Hepatocyte (in vitro differentiated cells): ENCODE results near the gene PERM1. TPM values are rescaled to one million over a fixed set of nuclear protein-coding genes. Genes with fewer than 3 reads are reported as not detected.

ENCODE experiments used
- DNase-seq: peaks from one replicate; pipeline ENCODE4 v3.0.0-alpha.2; 2016; ENCODE audit warnings: low spot score
- H2AFZ ChIP-seq: fragments of 200-600 bp; sonication (generic); 2 replicates; pipeline ENCODE4 v1.6.0; 2016; ENCODE audit warnings: antibody characterized with exemption, mild to moderate bottlenecking
- H3K27ac ChIP-seq: fragments of 200-600 bp; sonication (generic); 2 replicates; pipeline ENCODE4 v1.5.1; 2016; ENCODE audit warnings: mild to moderate bottlenecking
- H3K27me3 ChIP-seq: fragments of 200-600 bp; sonication (generic); 2 replicates; pipeline ENCODE4 v1.6.1; 2016
- H3K36me3 ChIP-seq: fragments of 200-600 bp; sonication (generic); replicated peaks from 2 replicates; pipeline ENCODE4 v1.5.1; 2016; ENCODE audit warnings: low read depth; ENCODE audit not compliant: insufficient read depth
- H3K4me1 ChIP-seq: fragments of 200-600 bp; sonication (generic); 2 replicates; pipeline ENCODE4 v1.5.1; 2016; ENCODE audit warnings: mild to moderate bottlenecking, moderate library complexity; ENCODE audit not compliant: insufficient read depth
- H3K4me2 ChIP-seq: fragments of 200-600 bp; sonication (generic); 2 replicates; pipeline ENCODE4 v1.6.0; 2016
- H3K4me3 ChIP-seq: fragments of 200-600 bp; sonication (generic); 2 replicates; pipeline ENCODE4 v1.5.1; 2016; ENCODE audit warnings: mild to moderate bottlenecking
- H3K79me2 ChIP-seq: fragments of 200-600 bp; sonication (generic); 2 replicates; pipeline ENCODE4 v1.6.0; 2017; ENCODE audit warnings: mild to moderate bottlenecking
- H3K9me2 ChIP-seq: fragments of 200-600 bp; sonication (generic); replicated peaks from 2 replicates; pipeline ENCODE4 v1.6.0; 2017; ENCODE audit warnings: mild to moderate bottlenecking; ENCODE audit not compliant: insufficient read depth
- H3K9me3 ChIP-seq: fragments of 200-600 bp; sonication (generic); 2 replicates; pipeline ENCODE4 v1.5.1; 2016; ENCODE audit warnings: low read depth, mild to moderate bottlenecking
- H4K20me1 ChIP-seq: fragments of 200-600 bp; sonication (generic); 2 replicates; pipeline ENCODE4 v1.6.0; 2016; ENCODE audit warnings: mild to moderate bottlenecking; ENCODE audit not compliant: insufficient read depth, poor library complexity, severe bottlenecking
- CTCF ChIP-seq: fragments of 200-600 bp; sonication (generic); IDR thresholded peaks from 2 replicates; pipeline ENCODE4 v1.5.1; 2016; ENCODE audit warnings: antibody characterized with exemption, mild to moderate bottlenecking; ENCODE audit not compliant: poor library complexity
- EZH2 ChIP-seq: fragments of 200-600 bp; sonication (generic); IDR thresholded peaks from 2 replicates; pipeline ENCODE4 v1.6.1; 2016; ENCODE audit warnings: antibody characterized with exemption, mild to moderate bottlenecking, borderline replicate concordance
- EZH2phosphoT487 ChIP-seq: fragments of 200-600 bp; sonication (generic); IDR thresholded peaks from one replicate; pipeline ENCODE4 v1.6.1; 2018; ENCODE audit warnings: antibody characterized with exemption, mild to moderate bottlenecking, low read depth, moderate library complexity; ENCODE audit not compliant: unreplicated experiment, severe bottlenecking
- WGBS: methylation state at CpG from one replicate; pipeline ENCODE4 v1.1.6; 2016; ENCODE audit warnings: low lambda C conversion rate; ENCODE audit errors: missing lambda C conversion rate; 5-methylcytosine and 5-hydroxymethylcytosine counted together
- polyA plus RNA-seq: library from polyadenylated mRNA; unstranded; fragments of >200 nt; fragmentation: Nextera tagmentation; extraction: Ambion mirVana; gene quantifications from 2 replicates; pipeline ENCODE4 v1.2.1, GENCODE V29; 2016
- total RNA-seq: library from RNA; depleted of rRNA; stranded (reverse); fragments of >200 nt; gene quantifications from 2 replicates; pipeline ENCODE4 v1.2.3, GENCODE V29; 2014

The PERM1 gene
- total and polyA plus RNA-seq, 2 experiments from 2014 or later = 1.3 TPM; not detected in 1

GRCh38 chr1:964691-965525, 17.0 kb downstream of the PERM1 start:
- WGBS = 96% methylated on average over 24 of the region's 51 CpGs
- H3K27ac ChIP-seq = no peak overlapping the region
- TF ChIP-seq EZH2 (no peak), CTCF (no peak), EZH2phosphoT487 (no peak)
- no peaks in the 10 kb centered on the region for H3K36me3 ChIP-seq
- H3K4me2 ChIP-seq = no peak overlapping the region
- no peak for DNase-seq
- no peaks in the 10 kb centered on the region for H4K20me1 ChIP-seq
- H3K79me2 ChIP-seq = no peaks in the 10 kb centered on the region
- no peak overlapping the region for H2AFZ ChIP-seq
- no peaks in the 10 kb centered on the region for H3K27me3 ChIP-seq
- no peak overlapping the region for H3K4me3 ChIP-seq
- H3K9me2 ChIP-seq = no peaks in the 10 kb centered on the region
- H3K9me3 ChIP-seq = no peaks in the 10 kb centered on the region
- peaks cover 13% of the 10 kb centered on the region for H3K4me1 ChIP-seq

DNA sequence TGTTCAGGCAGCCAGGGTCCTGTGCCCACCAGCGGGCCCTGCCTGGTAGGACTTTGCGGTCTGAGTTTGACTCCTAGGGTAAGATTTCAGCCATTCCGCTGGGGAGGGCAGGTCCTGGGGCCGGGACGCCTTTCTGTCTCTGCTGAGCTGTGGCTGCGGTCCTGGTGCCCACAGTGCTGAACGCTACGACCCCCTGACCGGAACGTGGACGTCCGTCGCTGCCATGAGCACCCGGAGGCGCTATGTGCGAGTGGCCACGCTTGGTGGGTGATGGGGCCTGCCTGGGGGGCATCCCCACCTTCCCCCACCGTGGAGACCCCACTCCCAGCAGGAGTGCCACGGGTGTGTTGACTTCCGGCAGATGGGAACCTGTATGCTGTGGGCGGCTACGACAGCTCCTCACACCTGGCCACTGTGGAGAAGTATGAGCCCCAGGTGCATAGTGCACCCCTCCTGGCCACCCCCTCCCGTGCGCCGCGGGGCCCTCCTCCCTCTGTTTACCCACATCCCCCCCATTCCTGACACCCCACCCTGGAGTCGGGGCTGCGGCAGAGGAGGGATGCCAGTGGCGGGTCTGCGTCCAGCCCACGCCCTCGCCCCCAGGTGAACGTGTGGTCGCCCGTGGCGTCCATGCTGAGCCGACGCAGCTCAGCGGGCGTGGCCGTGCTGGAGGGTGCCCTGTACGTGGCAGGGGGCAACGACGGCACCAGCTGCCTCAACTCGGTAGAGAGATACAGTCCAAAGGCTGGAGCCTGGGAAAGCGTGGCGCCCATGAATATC, 18.0 kb downstream of the PERM1 start:
- Histone ChIP-seq H4K20me1 (no peaks in the 10 kb centered on the region), H3K4me1 (peaks cover 13% of the 10 kb centered on the region), H3K4me2 (no peak overlapping the region), H3K36me3 (no peaks in the 10 kb centered on the region), H3K27ac (no peak overlapping the region), H3K27me3 (no peaks in the 10 kb centered on the region), H3K9me2 (no peaks in the 10 kb centered on the region), H3K9me3 (no peaks in the 10 kb centered on the region), H3K79me2 (peaks cover under 1% of the 10 kb centered on the region), H3K4me3 (no peak overlapping the region), H2AFZ (no peak overlapping the region)
- TF ChIP-seq EZH2 (no peak), EZH2phosphoT487 (no peak), CTCF (no peak)
- no peak for DNase-seq
- 95% methylated on average over 29 of the region's 47 CpGs for WGBS

DNA sequence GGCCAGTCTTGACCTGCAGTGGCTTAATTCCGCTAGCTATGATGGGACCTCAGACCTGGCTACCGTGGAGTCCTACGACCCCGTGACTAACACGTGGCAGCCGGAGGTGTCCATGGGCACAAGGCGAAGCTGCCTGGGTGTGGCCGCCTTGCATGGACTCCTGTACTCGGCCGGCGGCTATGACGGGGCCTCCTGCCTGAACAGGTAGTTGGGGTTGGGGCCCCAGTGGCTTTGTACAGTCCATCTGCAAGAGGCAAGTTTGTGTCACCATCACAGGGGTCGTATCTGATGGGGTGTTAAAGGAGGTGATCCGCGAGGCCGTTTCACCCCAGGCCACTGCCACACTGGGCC, 18.6 kb downstream of the PERM1 start:
- H3K4me2 ChIP-seq = no peak overlapping the region
- 97% methylated on average over 12 of the region's 16 CpGs for WGBS
- H3K4me1 ChIP-seq = peaks cover 16% of the 10 kb centered on the region

More for the DNA sequence above, 18.6 kb downstream of the PERM1 start:
- H3K27me3 ChIP-seq = no peaks in the 10 kb centered on the region
- TF ChIP-seq EZH2phosphoT487 (no peak), EZH2 (no peak), CTCF (no peak)
- H3K36me3 ChIP-seq = no peaks in the 10 kb centered on the region
- no peaks in the 10 kb centered on the region for H3K9me2 ChIP-seq
- no peaks in the 10 kb centered on the region for H4K20me1 ChIP-seq
- no peak overlapping the region for H3K4me3 ChIP-seq
- H2AFZ ChIP-seq = no peak overlapping the region
- H3K9me3 ChIP-seq = no peaks in the 10 kb centered on the region
- H3K27ac ChIP-seq = no peak overlapping the region
- no peak for DNase-seq
- H3K79me2 ChIP-seq = peaks cover 7% of the 10 kb centered on the region
